Colonic mucosa (tissue), 4 donors: ENCODE measurements around the gene NMRAL1. TPM values are rescaled to one million over a fixed set of nuclear protein-coding genes. Genes with fewer than 3 reads are reported as not detected.

ENCODE experiments used
- DNase-seq: peaks from one replicate; pipeline ENCODE4 v3.0.0-alpha.2; 2020
- H3K27ac ChIP-seq: fragments of 200-600 bp; one replicate; pipeline ENCODE4 v1.8.0; 2021
- H3K27me3 ChIP-seq: fragments of 200-600 bp; one replicate; pipeline ENCODE4 v1.8.0; 2021
- H3K36me3 ChIP-seq: fragments of 200-600 bp; one replicate; pipeline ENCODE4 v1.8.0; 2021
- H3K4me1 ChIP-seq: fragments of 200-600 bp; one replicate; pipeline ENCODE4 v1.8.0; 2021; ENCODE audit warnings: mild to moderate bottlenecking
- H3K4me3 ChIP-seq: fragments of 200-600 bp; one replicate; pipeline ENCODE4 v1.8.0; 2021
- H3K9ac ChIP-seq, 2 donors: one replicate each; pipeline ENCODE4 v1.7.0; 2013; ENCODE audit warnings: control low read depth in 2 of 2, low read depth in 2 of 2, low read length in 2 of 2
- H3K9me3 ChIP-seq: fragments of 200-600 bp; one replicate; pipeline ENCODE4 v1.8.0; 2021
- intact Hi-C: fragments of 100-400 bp; cut with DNase I; formaldehyde crosslinking; loops from one replicate; pipeline ENCODE4 v1.14.1; 2022
- total RNA-seq, 2 donors: library from RNA; stranded (reverse); fragmentation: NEBNext Ultra II Directional in 1 of 2; extraction: Animal tissue kit (Norgen Biotek cat#: 25700) in 1 of 2; gene quantifications; one replicate each; pipeline ENCODE4 v1.2.1, GENCODE V29; 2021
- TF ChIP-seq, protein P1 (sequence below): fragments of 200-600 bp; IDR thresholded peaks from one replicate; pipeline ENCODE4 v1.8.0; 2022; ENCODE audit warnings: antibody characterized with exemption, mild to moderate bottlenecking
- donor health status: healthy.
- donor health status: DM: no; HTN: no; CAD: no.
- donor health status: DM: no; HTN: no; CAD: no.

The NMRAL1 gene
- total RNA-seq, 2 donors from 2014 or later = 25.8 to 40.2 TPM

DNA sequence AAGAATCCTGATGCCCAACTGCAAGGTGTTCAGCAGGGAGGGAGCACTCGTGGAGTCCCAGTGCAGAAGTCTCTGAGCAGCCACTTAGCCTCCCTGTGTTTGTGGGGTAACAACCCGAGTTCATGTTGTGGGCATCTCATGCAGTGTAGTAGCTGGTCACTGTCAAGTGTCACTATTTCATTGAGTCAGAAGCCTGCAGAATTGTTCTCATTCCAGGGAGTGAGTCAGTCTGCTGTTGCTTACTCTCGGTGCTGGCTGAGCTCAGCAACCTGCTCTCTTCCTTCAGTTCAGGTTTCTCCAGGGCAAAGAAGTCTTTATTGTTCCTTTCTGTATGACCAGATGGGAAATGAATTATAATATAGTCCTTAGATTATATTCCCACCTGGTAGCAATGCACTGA, 25.8 kb upstream of the NMRAL1 start:
- Histone ChIP-seq H3K4me1 (peaks cover 6% of the 10 kb centered on the region), H3K9ac (no peak overlapping the region), H3K9me3 (no peaks in the 10 kb centered on the region), H3K36me3 (no peaks in the 10 kb centered on the region), H3K27ac (peak overlapping the region; percentile 14), H3K27me3 (no peaks in the 10 kb centered on the region), H3K4me3 (no peak overlapping the region)
- TF ChIP-seq, protein P1, sequence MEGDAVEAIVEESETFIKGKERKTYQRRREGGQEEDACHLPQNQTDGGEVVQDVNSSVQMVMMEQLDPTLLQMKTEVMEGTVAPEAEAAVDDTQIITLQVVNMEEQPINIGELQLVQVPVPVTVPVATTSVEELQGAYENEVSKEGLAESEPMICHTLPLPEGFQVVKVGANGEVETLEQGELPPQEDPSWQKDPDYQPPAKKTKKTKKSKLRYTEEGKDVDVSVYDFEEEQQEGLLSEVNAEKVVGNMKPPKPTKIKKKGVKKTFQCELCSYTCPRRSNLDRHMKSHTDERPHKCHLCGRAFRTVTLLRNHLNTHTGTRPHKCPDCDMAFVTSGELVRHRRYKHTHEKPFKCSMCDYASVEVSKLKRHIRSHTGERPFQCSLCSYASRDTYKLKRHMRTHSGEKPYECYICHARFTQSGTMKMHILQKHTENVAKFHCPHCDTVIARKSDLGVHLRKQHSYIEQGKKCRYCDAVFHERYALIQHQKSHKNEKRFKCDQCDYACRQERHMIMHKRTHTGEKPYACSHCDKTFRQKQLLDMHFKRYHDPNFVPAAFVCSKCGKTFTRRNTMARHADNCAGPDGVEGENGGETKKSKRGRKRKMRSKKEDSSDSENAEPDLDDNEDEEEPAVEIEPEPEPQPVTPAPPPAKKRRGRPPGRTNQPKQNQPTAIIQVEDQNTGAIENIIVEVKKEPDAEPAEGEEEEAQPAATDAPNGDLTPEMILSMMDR = no peak
- intact Hi-C loops = no loop called here
- DNase-seq = no peak

DNA sequence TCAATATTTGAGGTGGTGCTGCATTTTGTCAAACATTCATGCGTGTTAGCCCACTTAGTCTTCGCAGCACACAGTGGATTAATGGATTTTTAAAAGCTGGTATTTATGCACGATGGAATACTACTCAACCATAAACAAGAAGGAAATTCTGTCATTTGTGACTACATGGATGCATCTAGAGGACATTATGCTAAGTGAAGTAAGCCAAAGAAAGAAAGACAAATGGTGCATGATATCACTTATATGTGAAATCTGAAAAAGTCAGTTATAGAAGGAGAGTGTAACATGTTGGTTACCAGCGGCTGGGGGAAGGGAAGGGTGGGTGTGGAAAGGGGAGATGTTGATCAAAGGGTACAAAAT, 24.8 kb upstream of the NMRAL1 start:
- intact Hi-C loops = no loop called here
- TF ChIP-seq, protein P1 = no peak
- no peak overlapping the region for H3K9ac ChIP-seq
- no peak overlapping the region for H3K27ac ChIP-seq
- H3K27me3 ChIP-seq = no peaks in the 10 kb centered on the region
- H3K4me3 ChIP-seq = no peak overlapping the region
- H3K36me3 ChIP-seq = no peaks in the 10 kb centered on the region
- no peak for DNase-seq
- peaks cover 6% of the 10 kb centered on the region for H3K4me1 ChIP-seq
- H3K9me3 ChIP-seq = no peaks in the 10 kb centered on the region

DNA sequence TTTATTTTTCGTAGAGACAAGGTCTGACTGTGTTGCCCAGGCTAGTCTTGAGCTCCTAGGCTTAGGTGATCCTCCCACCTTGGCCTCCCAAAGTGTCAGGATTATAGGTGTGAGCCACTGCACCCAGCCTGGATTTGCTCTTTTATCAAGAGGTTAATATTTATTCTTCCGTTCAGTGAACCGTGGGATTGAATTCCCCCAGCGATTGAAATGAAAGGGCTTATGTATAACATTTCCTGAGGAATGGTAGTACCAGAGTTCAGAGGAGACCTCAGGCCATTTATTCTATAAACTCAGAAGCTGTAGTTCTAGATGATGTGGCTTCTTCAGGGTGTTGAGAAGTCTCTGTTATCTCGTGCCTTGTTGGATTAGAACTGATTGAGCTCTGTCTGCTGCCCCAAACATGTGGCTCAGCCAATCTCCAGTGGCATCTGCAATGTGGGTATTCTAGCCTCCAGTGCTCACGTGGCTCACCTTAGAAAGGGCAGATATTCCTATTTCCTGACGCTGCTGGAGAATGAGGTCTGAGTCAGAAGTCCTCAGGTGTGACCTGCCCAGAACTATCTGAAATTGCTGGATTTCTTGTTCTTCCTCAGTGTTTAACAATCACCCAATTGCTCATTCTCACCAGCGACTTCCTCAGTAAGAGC, 24.2 kb upstream of the NMRAL1 start:
- Histone ChIP-seq H3K36me3 (no peaks in the 10 kb centered on the region), H3K27ac (no peak overlapping the region), H3K27me3 (no peaks in the 10 kb centered on the region), H3K4me1 (peaks cover 6% of the 10 kb centered on the region), H3K9ac (no peak overlapping the region), H3K9me3 (no peaks in the 10 kb centered on the region), H3K4me3 (no peak overlapping the region)
- DNase-seq = no peak
- TF ChIP-seq, protein P1 = no peak
- intact Hi-C loops = no loop called here

DNA sequence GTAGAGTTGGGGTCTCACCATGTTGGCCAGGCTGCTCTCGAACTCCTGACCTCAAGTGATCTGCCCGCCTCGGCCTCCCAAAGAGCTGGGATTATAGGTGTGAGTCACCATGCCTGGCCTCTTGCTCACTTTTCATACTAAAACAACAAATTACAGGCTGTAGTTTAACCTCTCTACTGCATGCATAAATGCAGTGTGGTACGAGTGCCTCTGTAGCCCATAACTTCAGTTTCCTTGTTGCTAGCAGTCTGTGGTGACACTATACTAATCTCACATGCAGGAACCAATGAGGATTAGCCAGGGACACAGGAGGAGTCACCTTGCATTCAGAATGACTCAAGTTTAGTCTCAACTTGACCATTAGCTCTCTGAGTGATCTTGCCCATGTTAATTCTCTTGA, 21.9 kb upstream of the NMRAL1 start:
- Histone ChIP-seq H3K9me3 (no peaks in the 10 kb centered on the region), H3K4me3 (no peak overlapping the region), H3K4me1 (peaks cover 6% of the 10 kb centered on the region), H3K9ac (no peak overlapping the region), H3K27me3 (no peaks in the 10 kb centered on the region), H3K27ac (no peak overlapping the region), H3K36me3 (no peaks in the 10 kb centered on the region)
- TF ChIP-seq, protein P1 = no peak
- no peak for DNase-seq
- intact Hi-C loops = no loop called here

DNA sequence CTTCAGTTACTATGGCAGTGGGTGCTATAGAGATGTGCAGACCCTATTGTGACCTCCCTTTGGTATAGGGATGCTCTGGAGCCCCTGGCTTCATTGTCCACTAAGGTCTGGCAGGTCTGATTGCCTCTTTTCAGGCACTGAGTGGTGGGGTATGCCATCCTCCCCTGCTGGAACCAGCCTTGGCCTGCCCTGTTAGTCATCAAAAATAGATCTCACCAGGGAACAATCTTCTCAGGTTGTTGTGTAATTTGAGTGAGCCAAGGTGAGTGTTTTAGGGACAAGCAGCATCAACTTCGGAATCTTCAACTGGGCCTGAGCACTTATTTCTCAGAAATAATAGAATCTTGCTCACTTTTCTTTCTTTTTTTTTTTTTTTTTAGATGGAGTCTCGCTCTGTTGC, 21.3 kb upstream of the NMRAL1 start:
- DNase-seq = no peak
- Histone ChIP-seq H3K9ac (no peak overlapping the region), H3K4me3 (no peak overlapping the region), H3K27ac (no peak overlapping the region), H3K9me3 (no peaks in the 10 kb centered on the region), H3K27me3 (no peaks in the 10 kb centered on the region), H3K4me1 (peaks cover 5% of the 10 kb centered on the region), H3K36me3 (no peaks in the 10 kb centered on the region)
- TF ChIP-seq, protein P1 = no peak
- intact Hi-C loops = no loop called here
